AG09319 (cell line): ENCODE data around the gene AKAP12.

Source experiments
- DNase-seq: peaks from one replicate; pipeline ENCODE4 v3.0.0-alpha.2; 2010; ENCODE audit warnings: low read depth; ENCODE audit errors: extremely low read depth
- CTCF ChIP-seq: IDR thresholded peaks from 2 replicates; pipeline ENCODE4 v1.5.1; 2011; ENCODE audit warnings: low read depth, mild to moderate bottlenecking, inconsistent platforms, low read length, moderate library complexity

AKAP12 gene

GRCh38 chr6:151247490-151247889 is 7.7 kb downstream of the AKAP12 start:
- DNase-seq: peak; percentile 23
- TF ChIP-seq CTCF: no peak

GRCh38 chr6:151248295-151248694 is 8.5 kb downstream of the AKAP12 start:
- DNase-seq: no peak
- no peak for TF ChIP-seq CTCF

- no peak for TF ChIP-seq CTCF
Observed at GRCh38 chr6:151252634-151253033, 12.9 kb downstream of the AKAP12 start.

GRCh38 chr6:151254451-151255081 is 14.8 kb downstream of the AKAP12 start:
- TF ChIP-seq CTCF: no peak
- DNase-seq: no peak

More at GRCh38 chr6:151252634-151253033, 12.9 kb downstream of the AKAP12 start:
- DNase-seq: no peak

GRCh38 chr6:151255811-151256210 is 16.0 kb downstream of the AKAP12 start:
- DNase-seq: no peak
- no peak for TF ChIP-seq CTCF

- no peak for DNase-seq
- TF ChIP-seq CTCF: no peak
Observed at GRCh38 chr6:151257985-151258445, 18.2 kb downstream of the AKAP12 start.

GRCh38 chr6:151260205-151260604 is 20.4 kb downstream of the AKAP12 start:
- TF ChIP-seq CTCF: no peak
- no peak for DNase-seq
